GM12891 (cell line): ENCODE results near the gene SLCO2B1.

Source experiments
- PAX5 ChIP-seq: IDR thresholded peaks from 2 replicates; pipeline ENCODE4 v1.6.1; 2011; ENCODE audit warnings: low read length, moderate library complexity, mild to moderate bottlenecking; ENCODE audit not compliant: insufficient read depth, severe bottlenecking
- POLR2AphosphoS5 ChIP-seq: IDR thresholded peaks from 2 replicates; pipeline ENCODE4 v1.6.1; 2011; ENCODE audit warnings: low read depth, low read length, control low read depth

- TF ChIP-seq PAX5 = no peak
- no peak for TF ChIP-seq POLR2AphosphoS5
Measured at GRCh38 chr11:75248924-75249256, 98.0 kb downstream of the SLCO2B1 start.
